ENCODE data around the gene BCAS3. TPM values are rescaled to one million over a fixed set of nuclear protein-coding genes. Genes with fewer than 3 reads are reported as not detected.
A peak's percentile ranks its signal among the peaks of the same experiment; 100 is the strongest.

Gene BCAS3
- total and polyA plus RNA-seq, 4 experiments from 2014 or later, result 27.0 to 45.2 (median 41.2) TPM

GRCh38 chr17:61392679-61393078, 715.0 kb downstream of the BCAS3 start:
- H3K9me3 ChIP-seq (ENCODE audit: control insufficient read depth in 1 of 2, low read length in 2 of 2), result no peaks in the 10 kb centered on the region

GRCh38 chr17:61393550-61393903, 715.9 kb downstream of the BCAS3 start:
- intact Hi-C loops (cut with micrococcal nuclease), result loop anchor here (5.0 kb wide), 1 partner anchor 671 kb away; no protein-coding TSS in a partner anchor
- Mint-ChIP-seq H3K36me3 (peaks cover 1 to 8% of the 10 kb centered on the region in 2 donors), H3K4me3 (no peak overlapping the region), H3K27ac (no peak overlapping the region), H3K4me1 (peaks cover 6 to 17% (median 11%) of the 10 kb centered on the region in 4 donors), H3K27me3 (peaks cover 17 to 29% of the 10 kb centered on the region in 2 donors), H3K9me3 (peaks cover 0 to 7% (median 0%) of the 10 kb centered on the region in 8 donors)
- no peaks in the 10 kb centered on the region for H3K36me3 ChIP-seq (ENCODE audit: insufficient read depth, low read length)
- CTCF ChIA-PET (ENCODE audit: partially characterized antibody), result interaction anchor here (1.5 kb wide), 2 partner anchors 12 to 35 kb away, joined by 3 to 4 read pairs; no protein-coding TSS in a partner anchor
- POLR2A ChIA-PET (ENCODE audit: partially characterized antibody), result no interaction called here
- H3K4me3 ChIP-seq (ENCODE audit: low read length in 2 of 2), result no peak overlapping the region
- DNase-seq, result no peak
- H3K4me1 ChIP-seq (ENCODE audit: insufficient read depth, low read length), result peaks cover 15% of the 10 kb centered on the region
- no peak overlapping the region for H3K27ac ChIP-seq (ENCODE audit: low read depth, low read length)
- peaks cover 8% of the 10 kb centered on the region for H3K27me3 ChIP-seq (ENCODE audit: insufficient read depth, low read length)
- no peaks in the 10 kb centered on the region for H3K9me3 ChIP-seq (ENCODE audit: control insufficient read depth in 1 of 2, low read length in 2 of 2)

More at GRCh38 chr17:61392679-61393078, 715.0 kb downstream of the BCAS3 start:
- Histone ChIP-seq H3K4me3 (ENCODE audit: low read length in 2 of 2) (no peak overlapping the region), H3K4me1 (ENCODE audit: insufficient read depth, low read length) (peaks cover 7% of the 10 kb centered on the region), H3K36me3 (ENCODE audit: insufficient read depth, low read length) (no peaks in the 10 kb centered on the region), H3K27ac (ENCODE audit: low read depth, low read length) (no peak overlapping the region), H3K27me3 (ENCODE audit: insufficient read depth, low read length) (peaks cover under 1% of the 10 kb centered on the region)
- H3K27ac Mint-ChIP-seq, result no peak overlapping the region
- peaks cover 1 to 8% of the 10 kb centered on the region in 2 donors for H3K36me3 Mint-ChIP-seq
- peaks cover 10 to 20% of the 10 kb centered on the region in 2 donors for H3K27me3 Mint-ChIP-seq
- peaks cover 0 to 1% (median 0%) of the 10 kb centered on the region in 8 donors for H3K9me3 Mint-ChIP-seq
- H3K4me3 Mint-ChIP-seq, result no peak overlapping the region
- DNase-seq, result no peak
- ChIA-PET POLR2A (ENCODE audit: partially characterized antibody) (no interaction called here), CTCF (ENCODE audit: partially characterized antibody) (no interaction called here)
- intact Hi-C loops (cut with micrococcal nuclease), result loop anchor here (5.0 kb wide), 1 partner anchor 670 kb away; no protein-coding TSS in a partner anchor
- H3K4me1 Mint-ChIP-seq, result peaks cover 0 to 8% (median 4%) of the 10 kb centered on the region in 4 donors

GRCh38 chr17:61393904-61394629, 716.4 kb downstream of the BCAS3 start:
- no peak for DNase-seq
- Histone ChIP-seq H3K36me3 (ENCODE audit: insufficient read depth, low read length) (no peaks in the 10 kb centered on the region), H3K27me3 (ENCODE audit: insufficient read depth, low read length) (peaks cover 8% of the 10 kb centered on the region), H3K4me1 (ENCODE audit: insufficient read depth, low read length) (peaks cover 21% of the 10 kb centered on the region), H3K27ac (ENCODE audit: low read depth, low read length) (no peak overlapping the region), H3K9me3 (ENCODE audit: control insufficient read depth in 1 of 2, low read length in 2 of 2) (no peaks in the 10 kb centered on the region), H3K4me3 (ENCODE audit: low read length in 2 of 2) (no peak overlapping the region)
- intact Hi-C loops (cut with micrococcal nuclease), result loop anchor here (5.0 kb wide), 1 partner anchor 672 kb away; no protein-coding TSS in a partner anchor
- peaks cover 9 to 20% (median 14%) of the 10 kb centered on the region in 4 donors for H3K4me1 Mint-ChIP-seq
- H3K36me3 Mint-ChIP-seq, result peaks cover 1 to 8% of the 10 kb centered on the region in 2 donors
- ChIA-PET POLR2A (ENCODE audit: partially characterized antibody) (no interaction called here), CTCF (ENCODE audit: partially characterized antibody) (interaction anchor here (1.5 kb wide), 2 partner anchors 12 to 35 kb away, joined by 3 to 4 read pairs; no protein-coding TSS in a partner anchor)
- peaks cover 19 to 31% of the 10 kb centered on the region in 2 donors for H3K27me3 Mint-ChIP-seq
- peaks cover 0 to 7% (median 0%) of the 10 kb centered on the region in 8 donors for H3K9me3 Mint-ChIP-seq
- no peak overlapping the region for H3K4me3 Mint-ChIP-seq
- no peak overlapping the region for H3K27ac Mint-ChIP-seq

GRCh38 chr17:61394630-61395408, 717.2 kb downstream of the BCAS3 start:
- CTCF ChIA-PET (ENCODE audit: partially characterized antibody), result interaction anchor here (1.5 kb wide), 2 partner anchors 13 to 36 kb away, joined by 3 to 4 read pairs; no protein-coding TSS in a partner anchor
- H3K9me3 ChIP-seq (ENCODE audit: control insufficient read depth in 1 of 2, low read length in 2 of 2), result no peaks in the 10 kb centered on the region
- H3K4me1 ChIP-seq (ENCODE audit: insufficient read depth, low read length), result peaks cover 20% of the 10 kb centered on the region
- no peak overlapping the region for H3K4me3 ChIP-seq (ENCODE audit: low read length in 2 of 2)
- H3K27me3 ChIP-seq (ENCODE audit: insufficient read depth, low read length), result peaks cover 8% of the 10 kb centered on the region
- POLR2A ChIA-PET (ENCODE audit: partially characterized antibody), result no interaction called here
- Mint-ChIP-seq H3K27ac (no peak overlapping the region), H3K27me3 (peaks cover 20 to 28% of the 10 kb centered on the region in 2 donors), H3K36me3 (peaks cover 1 to 8% of the 10 kb centered on the region in 2 donors), H3K9me3 (peaks cover 0 to 7% (median 0%) of the 10 kb centered on the region in 8 donors), H3K4me3 (peak overlapping the region in 2 of 8 donors; percentile 17 to 59), H3K4me1 (peaks cover 9 to 19% (median 13%) of the 10 kb centered on the region in 4 donors)
- intact Hi-C loops (cut with micrococcal nuclease), result loop anchor here (5.0 kb wide), 1 partner anchor 673 kb away; no protein-coding TSS in a partner anchor
- H3K27ac ChIP-seq (ENCODE audit: low read depth, low read length), result no peak overlapping the region
- no peaks in the 10 kb centered on the region for H3K36me3 ChIP-seq (ENCODE audit: insufficient read depth, low read length)
- no peak for DNase-seq

GRCh38 chr17:61395409-61395982, 717.8 kb downstream of the BCAS3 start:
- POLR2A ChIA-PET (ENCODE audit: partially characterized antibody), result no interaction called here
- peaks cover 0 to 7% (median 0%) of the 10 kb centered on the region in 8 donors for H3K9me3 Mint-ChIP-seq
- no peaks in the 10 kb centered on the region for H3K9me3 ChIP-seq (ENCODE audit: control insufficient read depth in 1 of 2, low read length in 2 of 2)
- H3K4me3 Mint-ChIP-seq, result peak overlapping the region in 1 of 8 donors; percentile 59
- peak overlapping the region in 1 of 7 donors; percentile 72 for H3K27ac Mint-ChIP-seq
- peaks cover 9 to 19% (median 13%) of the 10 kb centered on the region in 4 donors for H3K4me1 Mint-ChIP-seq
- DNase-seq, result no peak
- H3K36me3 ChIP-seq (ENCODE audit: insufficient read depth, low read length), result no peaks in the 10 kb centered on the region
- peaks cover 8% of the 10 kb centered on the region for H3K27me3 ChIP-seq (ENCODE audit: insufficient read depth, low read length)
- H3K27me3 Mint-ChIP-seq, result peaks cover 20 to 28% of the 10 kb centered on the region in 2 donors
- no peak overlapping the region for H3K4me3 ChIP-seq (ENCODE audit: low read length in 2 of 2)
- peaks cover 19% of the 10 kb centered on the region for H3K4me1 ChIP-seq (ENCODE audit: insufficient read depth, low read length)
- intact Hi-C loops (cut with micrococcal nuclease), result no loop called here
- no peak overlapping the region for H3K27ac ChIP-seq (ENCODE audit: low read depth, low read length)
- H3K36me3 Mint-ChIP-seq, result peaks cover 1 to 8% of the 10 kb centered on the region in 2 donors
- CTCF ChIA-PET (ENCODE audit: partially characterized antibody), result no interaction called here

GRCh38 chr17:61395983-61396585, 718.4 kb downstream of the BCAS3 start:
- Mint-ChIP-seq H3K4me1 (peaks cover 9 to 23% (median 17%) of the 10 kb centered on the region in 4 donors), H3K9me3 (peaks cover 0 to 7% (median 0%) of the 10 kb centered on the region in 8 donors), H3K4me3 (no peak overlapping the region), H3K27me3 (peaks cover 20 to 29% of the 10 kb centered on the region in 2 donors), H3K36me3 (peaks cover 1 to 8% of the 10 kb centered on the region in 2 donors), H3K27ac (no peak overlapping the region)
- Histone ChIP-seq H3K36me3 (ENCODE audit: insufficient read depth, low read length) (no peaks in the 10 kb centered on the region), H3K4me1 (ENCODE audit: insufficient read depth, low read length) (peaks cover 24% of the 10 kb centered on the region), H3K27me3 (ENCODE audit: insufficient read depth, low read length) (peaks cover 11% of the 10 kb centered on the region), H3K9me3 (ENCODE audit: control insufficient read depth in 1 of 2, low read length in 2 of 2) (no peaks in the 10 kb centered on the region), H3K4me3 (ENCODE audit: low read length in 2 of 2) (no peak overlapping the region), H3K27ac (ENCODE audit: low read depth, low read length) (no peak overlapping the region)
- no peak for DNase-seq
- intact Hi-C loops (cut with micrococcal nuclease), result no loop called here
- CTCF ChIA-PET (ENCODE audit: partially characterized antibody), result no interaction called here
- POLR2A ChIA-PET (ENCODE audit: partially characterized antibody), result no interaction called here
